ENCODE measurements around the gene KCNMA1. TPM values are rescaled to one million over a fixed set of nuclear protein-coding genes. Genes with fewer than 3 reads are reported as not detected.

The KCNMA1 gene
- total RNA-seq, 1 experiment from 2014 or later = 0.45 TPM

DNA sequence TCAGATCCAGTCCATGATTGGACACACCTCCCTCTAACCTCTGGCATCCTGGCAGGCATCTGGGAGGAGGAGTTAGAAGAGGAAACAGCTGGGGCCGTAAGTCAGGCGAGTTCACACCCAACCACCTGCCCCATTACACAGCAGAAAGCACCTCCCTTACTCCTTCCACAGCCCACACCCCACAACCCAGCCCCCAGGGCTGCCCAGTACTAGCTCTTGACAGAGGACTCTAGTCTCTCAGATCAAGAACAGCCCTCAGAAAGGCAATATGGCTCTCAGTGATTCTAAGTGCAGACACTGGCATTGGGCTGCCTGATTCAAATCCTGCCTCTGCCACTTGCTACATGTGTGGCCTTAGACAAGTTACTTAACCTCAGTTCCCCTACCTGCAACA is 34.1 kb downstream of the KCNMA1 start:
- no peaks in the 10 kb centered on the region for H3K9me3 Mint-ChIP-seq (ENCODE audit: low read depth, unreplicated experiment)
- H3K4me1 Mint-ChIP-seq (ENCODE audit: low read depth, unreplicated experiment) = no peaks in the 10 kb centered on the region
- CTCF ChIA-PET = interaction anchor here (0.6 to 1.0 kb wide), 2 partner anchors 38 to 62 kb away, joined by 4 to 5 read pairs; no protein-coding TSS in a partner anchor
- intact Hi-C loops (cut with micrococcal nuclease; ENCODE audit: unreplicated experiment) = no loop called here
- BruUV-seq (replicated peaks) = no TSS peak
- no peak for DNase-seq
- H3K4me3 Mint-ChIP-seq (ENCODE audit: low read depth, unreplicated experiment) = no peak overlapping the region
- H3K27ac Mint-ChIP-seq (ENCODE audit: unreplicated experiment) = no peak overlapping the region
- H3K36me3 Mint-ChIP-seq (ENCODE audit: insufficient read depth, unreplicated experiment) = no peaks in the 10 kb centered on the region
- TF ChIP-seq, protein P1, sequence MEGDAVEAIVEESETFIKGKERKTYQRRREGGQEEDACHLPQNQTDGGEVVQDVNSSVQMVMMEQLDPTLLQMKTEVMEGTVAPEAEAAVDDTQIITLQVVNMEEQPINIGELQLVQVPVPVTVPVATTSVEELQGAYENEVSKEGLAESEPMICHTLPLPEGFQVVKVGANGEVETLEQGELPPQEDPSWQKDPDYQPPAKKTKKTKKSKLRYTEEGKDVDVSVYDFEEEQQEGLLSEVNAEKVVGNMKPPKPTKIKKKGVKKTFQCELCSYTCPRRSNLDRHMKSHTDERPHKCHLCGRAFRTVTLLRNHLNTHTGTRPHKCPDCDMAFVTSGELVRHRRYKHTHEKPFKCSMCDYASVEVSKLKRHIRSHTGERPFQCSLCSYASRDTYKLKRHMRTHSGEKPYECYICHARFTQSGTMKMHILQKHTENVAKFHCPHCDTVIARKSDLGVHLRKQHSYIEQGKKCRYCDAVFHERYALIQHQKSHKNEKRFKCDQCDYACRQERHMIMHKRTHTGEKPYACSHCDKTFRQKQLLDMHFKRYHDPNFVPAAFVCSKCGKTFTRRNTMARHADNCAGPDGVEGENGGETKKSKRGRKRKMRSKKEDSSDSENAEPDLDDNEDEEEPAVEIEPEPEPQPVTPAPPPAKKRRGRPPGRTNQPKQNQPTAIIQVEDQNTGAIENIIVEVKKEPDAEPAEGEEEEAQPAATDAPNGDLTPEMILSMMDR (IDR thresholded peaks at IDR 0.05; ENCODE audit: unreplicated experiment) = no peak
- H3K27me3 Mint-ChIP-seq (ENCODE audit: unreplicated experiment) = peaks cover 76% of the 10 kb centered on the region

DNA sequence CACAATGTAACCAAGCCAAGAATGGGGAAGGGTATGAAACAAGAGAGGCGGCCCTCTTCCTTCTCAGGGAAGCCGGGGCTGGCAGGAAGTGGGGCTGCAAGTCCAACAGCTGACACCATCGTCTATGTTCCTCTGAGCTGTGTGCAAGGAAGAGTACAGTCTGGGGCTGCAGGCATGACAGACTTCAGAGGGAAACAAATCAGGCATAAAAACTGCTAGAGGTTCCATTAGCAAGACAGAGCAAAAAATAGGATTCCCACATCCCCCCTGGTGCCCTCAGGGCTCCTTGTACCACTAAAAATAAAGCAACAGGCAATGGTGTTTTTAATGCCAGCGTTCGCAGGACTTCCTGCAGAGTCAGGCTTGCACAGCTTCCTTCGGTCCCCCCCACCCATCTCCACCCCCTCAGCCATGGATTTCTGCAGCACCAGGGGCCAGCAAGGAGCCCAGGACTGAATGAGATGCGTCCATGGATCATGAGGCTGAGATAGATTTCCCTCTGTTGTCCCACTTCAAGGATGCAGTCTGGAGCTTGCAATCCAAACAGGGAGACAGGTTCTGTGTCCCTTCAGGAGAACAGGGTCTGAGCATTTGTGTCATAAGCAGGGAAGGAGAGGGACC is 34.6 kb downstream of the KCNMA1 start:
- CTCF ChIA-PET = interaction anchor here (0.6 to 1.0 kb wide), 3 partner anchors 38 to 167 kb away, joined by 3 to 5 read pairs (median 4); no protein-coding TSS in a partner anchor
- Mint-ChIP-seq H3K36me3 (ENCODE audit: insufficient read depth, unreplicated experiment) (no peaks in the 10 kb centered on the region), H3K27me3 (ENCODE audit: unreplicated experiment) (peaks cover 76% of the 10 kb centered on the region), H3K4me3 (ENCODE audit: low read depth, unreplicated experiment) (no peak overlapping the region), H3K27ac (ENCODE audit: unreplicated experiment) (no peak overlapping the region), H3K4me1 (ENCODE audit: low read depth, unreplicated experiment) (no peaks in the 10 kb centered on the region), H3K9me3 (ENCODE audit: low read depth, unreplicated experiment) (no peaks in the 10 kb centered on the region)
- intact Hi-C loops (cut with micrococcal nuclease; ENCODE audit: unreplicated experiment) = no loop called here
- no TSS peak for BruUV-seq (replicated peaks)
- TF ChIP-seq, protein P1 (IDR thresholded peaks at IDR 0.05; ENCODE audit: unreplicated experiment) = no peak
- no peak for DNase-seq

DNA sequence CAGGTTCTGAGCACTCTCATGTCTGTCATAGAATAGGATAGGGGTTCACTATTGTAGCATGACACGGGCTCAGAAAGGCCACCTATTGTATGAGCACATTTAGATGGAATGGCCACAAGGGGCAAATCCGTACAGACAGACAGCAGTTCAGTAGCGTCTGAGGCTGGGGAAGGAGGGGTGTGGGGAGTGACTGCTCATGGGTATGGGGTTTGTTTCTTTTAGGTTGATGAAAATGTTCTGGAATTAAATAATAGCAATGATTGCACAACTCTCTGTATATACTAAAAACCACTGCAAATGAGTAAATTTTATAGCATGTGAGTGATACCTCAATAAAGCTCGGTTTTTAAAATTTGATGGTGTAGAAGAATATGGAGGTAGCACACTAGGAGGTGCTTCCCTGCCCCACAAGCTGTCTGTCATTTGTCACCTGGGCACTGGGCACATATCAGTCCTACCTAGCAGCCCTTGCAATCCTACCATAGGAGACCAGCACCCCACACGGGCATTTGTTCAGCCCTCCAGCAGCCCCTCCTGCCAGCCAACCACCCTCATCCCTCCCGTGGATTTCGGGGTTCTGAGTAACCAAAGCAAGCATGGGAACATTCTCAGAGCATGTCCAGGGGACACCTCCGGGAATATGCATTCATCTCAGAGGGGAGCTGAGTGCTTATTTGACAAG is 35.2 kb downstream of the KCNMA1 start:
- DNase-seq = no peak
- TF ChIP-seq, protein P1 (IDR thresholded peaks at IDR 0.05; ENCODE audit: unreplicated experiment) = no peak
- Mint-ChIP-seq H3K27ac (ENCODE audit: unreplicated experiment) (no peak overlapping the region), H3K4me1 (ENCODE audit: low read depth, unreplicated experiment) (no peaks in the 10 kb centered on the region), H3K4me3 (ENCODE audit: low read depth, unreplicated experiment) (no peak overlapping the region), H3K9me3 (ENCODE audit: low read depth, unreplicated experiment) (no peaks in the 10 kb centered on the region), H3K36me3 (ENCODE audit: insufficient read depth, unreplicated experiment) (peaks cover 4% of the 10 kb centered on the region), H3K27me3 (ENCODE audit: unreplicated experiment) (peaks cover 76% of the 10 kb centered on the region)
- CTCF ChIA-PET = interaction anchor here (0.6 kb wide), 1 partner anchor 168 kb away, joined by 3 read pairs; no protein-coding TSS in a partner anchor
- intact Hi-C loops (cut with micrococcal nuclease; ENCODE audit: unreplicated experiment) = no loop called here
- BruUV-seq (replicated peaks) = no TSS peak

DNA sequence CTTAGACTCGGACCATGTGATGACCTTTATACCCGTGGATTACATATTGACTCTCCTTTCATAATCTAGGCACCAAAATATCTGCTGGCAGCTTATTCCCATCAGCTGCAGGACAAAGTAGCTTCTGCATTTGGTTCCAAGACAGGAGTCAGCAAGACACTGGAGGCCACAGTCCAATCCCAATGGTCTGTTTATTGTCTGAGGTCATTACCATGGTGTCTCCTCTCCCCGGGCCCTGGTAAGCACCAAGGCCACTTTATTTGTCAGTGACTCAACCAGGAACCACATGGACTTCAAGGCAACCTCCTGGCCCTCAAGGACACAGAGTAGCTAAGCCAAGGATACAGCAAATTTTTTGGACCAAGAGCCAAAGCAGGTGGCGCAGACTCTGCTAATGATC is 36.1 kb downstream of the KCNMA1 start:
- intact Hi-C loops (cut with micrococcal nuclease; ENCODE audit: unreplicated experiment) = no loop called here

More for the DNA sequence above, 36.1 kb downstream of the KCNMA1 start:
- H3K36me3 Mint-ChIP-seq (ENCODE audit: insufficient read depth, unreplicated experiment) = peaks cover 4% of the 10 kb centered on the region
- H3K4me3 Mint-ChIP-seq (ENCODE audit: low read depth, unreplicated experiment) = no peak overlapping the region
- H3K4me1 Mint-ChIP-seq (ENCODE audit: low read depth, unreplicated experiment) = no peaks in the 10 kb centered on the region
- CTCF ChIA-PET = interaction anchor here (0.6 kb wide), 1 partner anchor 78 kb away, joined by 3 read pairs; no protein-coding TSS in a partner anchor
- DNase-seq = no peak
- TF ChIP-seq, protein P1 (IDR thresholded peaks at IDR 0.05; ENCODE audit: unreplicated experiment) = no peak
- H3K27me3 Mint-ChIP-seq (ENCODE audit: unreplicated experiment) = peaks cover 72% of the 10 kb centered on the region
- no peak overlapping the region for H3K27ac Mint-ChIP-seq (ENCODE audit: unreplicated experiment)
- no peaks in the 10 kb centered on the region for H3K9me3 Mint-ChIP-seq (ENCODE audit: low read depth, unreplicated experiment)
- BruUV-seq (replicated peaks) = no TSS peak
